ENCODE results near the gene ARHGAP11B. TPM values are rescaled to one million over a fixed set of nuclear protein-coding genes. Genes with fewer than 3 reads are reported as not detected.

ARHGAP11B gene

Other genes starting within 250 kb of the ARHGAP11B start
- gene CHRFAM7A, start 232.6 kb upstream of the ARHGAP11B start, total RNA-seq: 1 to 10 TPM in 1 of 5 donors, under 1 TPM in 1, not detected in 3; 0.92 to 1.1 TPM
- 1 to 10 TPM; 3.0 to 5.7 (median 3.8) TPM for gene GOLGA8R, start 211.9 kb upstream of the ARHGAP11B start, total RNA-seq
- 1 to 10 TPM in 1 of 5 donors, under 1 TPM in 2, not detected in 2; 0.47 to 2.1 (median 0.70) TPM for gene GOLGA8Q, start 74.1 kb upstream of the ARHGAP11B start, total RNA-seq
- gene GOLGA8H, start 22.1 kb upstream of the ARHGAP11B start, total RNA-seq: not detected